Mesendoderm (in vitro differentiated cells): Measurements from ENCODE around the gene WWC1.

ENCODE experiments used
- DNase-seq: peaks from one replicate; pipeline ENCODE4 v3.0.0; 2013
- H2AK5ac ChIP-seq: 2 replicates; pipeline ENCODE4 v1.6.1; 2013; ENCODE audit warnings: low read length, inconsistent platforms
- H2BK120ac ChIP-seq: 2 replicates; pipeline ENCODE4 v1.6.1; 2013; ENCODE audit warnings: low read depth, mild to moderate bottlenecking, low read length, moderate library complexity, mixed read lengths
- H2BK15ac ChIP-seq: replicated peaks from 2 replicates; pipeline ENCODE4 v1.6.1; 2013; ENCODE audit warnings: low read depth, mild to moderate bottlenecking, moderate library complexity
- H2BK5ac ChIP-seq: 2 replicates; pipeline ENCODE4 v1.6.1; 2013; ENCODE audit warnings: low read length, inconsistent platforms
- H3K18ac ChIP-seq: 2 replicates; pipeline ENCODE4 v1.6.1; 2013; ENCODE audit warnings: mild to moderate bottlenecking, low read length, mixed read lengths
- H3K23ac ChIP-seq: one replicate; pipeline ENCODE4 v1.6.1; 2013; ENCODE audit warnings: low read length
- H3K27ac ChIP-seq: 2 replicates; pipeline ENCODE4 v1.5.1; 2013; ENCODE audit warnings: low read depth, mild to moderate bottlenecking, inconsistent platforms, low read length, moderate library complexity
- H3K27me3 ChIP-seq: 2 replicates; pipeline ENCODE4 v1.6.1; 2013; ENCODE audit warnings: low read length, control low read depth, mild to moderate bottlenecking, inconsistent platforms; ENCODE audit not compliant: insufficient read depth, poor library complexity
- H3K36me3 ChIP-seq: 2 replicates; pipeline ENCODE4 v1.6.1; 2013; ENCODE audit warnings: low read length, inconsistent platforms; ENCODE audit not compliant: control insufficient read depth, insufficient read depth
- H3K4ac ChIP-seq: one replicate; pipeline ENCODE4 v1.6.1; 2013; ENCODE audit warnings: low read depth, mild to moderate bottlenecking, low read length, moderate library complexity
- H3K4me1 ChIP-seq: 2 replicates; pipeline ENCODE4 v1.6.1; 2013; ENCODE audit warnings: low read depth, low read length, inconsistent platforms; ENCODE audit not compliant: control insufficient read depth
- H3K4me2 ChIP-seq: 2 replicates; pipeline ENCODE4 v1.6.1; 2013; ENCODE audit warnings: low read length
- H3K4me3 ChIP-seq: 2 replicates; pipeline ENCODE4 v1.5.1; 2013; ENCODE audit warnings: mild to moderate bottlenecking, low read length
- H3K56ac ChIP-seq: one replicate; pipeline ENCODE4 v1.6.1; 2013; ENCODE audit warnings: low read length
- H3K79me1 ChIP-seq: 2 replicates; pipeline ENCODE4 v1.6.1; 2013; ENCODE audit warnings: low read length, inconsistent platforms
- H3K79me2 ChIP-seq: 2 replicates; pipeline ENCODE4 v1.6.1; 2013; ENCODE audit warnings: mild to moderate bottlenecking, low read length; ENCODE audit not compliant: control insufficient read depth, insufficient read depth
- H3K9ac ChIP-seq: 2 replicates; pipeline ENCODE4 v1.6.1; 2013; ENCODE audit warnings: low read length, inconsistent platforms
- H4K5ac ChIP-seq: one replicate; pipeline ENCODE4 v1.6.1; 2013; ENCODE audit warnings: low read length
- H4K8ac ChIP-seq: one replicate; pipeline ENCODE4 v1.6.1; 2013; ENCODE audit warnings: low read depth, mild to moderate bottlenecking, control low read depth, low read length, moderate library complexity
- WGBS: extraction: QIAGEN DNeasy Blood & Tissue Kit; methylation state at CpG from one replicate; pipeline ENCODE4 v1.1.7; 2013; ENCODE audit warnings: low lambda C conversion rate, missing lambda C conversion rate; ENCODE audit not compliant: insufficient coverage; ENCODE audit errors: extremely low coverage; 5-methylcytosine and 5-hydroxymethylcytosine counted together

WWC1 gene

DNA sequence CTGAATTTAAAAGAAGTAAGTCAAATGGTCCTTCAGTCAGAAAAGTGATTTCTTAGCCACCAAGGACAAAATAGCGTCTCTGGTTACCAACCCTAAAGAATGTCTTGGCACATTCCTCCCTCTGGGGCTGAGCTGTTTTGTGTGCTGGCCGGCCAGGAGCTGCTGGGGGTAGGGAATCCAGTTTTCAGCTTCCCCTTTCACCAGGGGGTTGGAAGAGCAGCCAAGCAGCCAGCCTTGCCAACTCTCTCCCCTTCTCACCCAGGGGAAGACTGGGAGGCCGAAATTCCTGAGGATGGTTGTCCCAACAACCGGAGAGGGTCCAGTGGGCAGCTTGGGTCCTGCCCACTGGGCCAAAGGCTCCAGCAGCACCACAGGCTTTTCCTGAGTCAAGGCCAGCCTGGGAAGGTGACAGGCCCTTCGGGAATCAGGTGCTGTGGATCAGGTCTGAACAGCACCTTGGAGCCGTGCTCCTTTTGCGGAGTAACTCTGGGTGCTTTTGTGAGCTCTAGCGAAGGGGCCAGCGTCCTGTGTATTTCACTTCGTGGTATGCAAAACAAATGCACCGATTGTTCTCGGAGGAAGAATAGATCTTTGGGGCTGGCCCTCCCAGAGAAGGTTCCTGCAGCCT lies 4.2 kb downstream of the WWC1 start:
- Histone ChIP-seq H3K27ac (peak overlapping the region; percentile 64), H4K8ac (no peak overlapping the region), H3K23ac (no peak overlapping the region), H3K4me1 (peaks cover 8% of the 10 kb centered on the region), H2BK15ac (no peak overlapping the region), H3K27me3 (no peaks in the 10 kb centered on the region), H3K79me1 (peaks cover 7% of the 10 kb centered on the region), H3K9ac (peak overlapping the region; percentile 11), H2BK5ac (peak overlapping the region; percentile 36), H3K36me3 (no peaks in the 10 kb centered on the region), H3K18ac (peak overlapping the region; percentile 89), H3K4me3 (no peak overlapping the region), H3K56ac (peak overlapping the region; percentile 45), H4K5ac (no peak overlapping the region), H3K79me2 (peaks cover 24% of the 10 kb centered on the region), H2AK5ac (no peak overlapping the region), H2BK120ac (no peak overlapping the region), H3K4ac (no peak overlapping the region), H3K4me2 (peak overlapping the region; percentile 0)
- no CpG with 5 or more reads among the region's 12 CpGs for WGBS
- peak; percentile 94 for DNase-seq

DNA sequence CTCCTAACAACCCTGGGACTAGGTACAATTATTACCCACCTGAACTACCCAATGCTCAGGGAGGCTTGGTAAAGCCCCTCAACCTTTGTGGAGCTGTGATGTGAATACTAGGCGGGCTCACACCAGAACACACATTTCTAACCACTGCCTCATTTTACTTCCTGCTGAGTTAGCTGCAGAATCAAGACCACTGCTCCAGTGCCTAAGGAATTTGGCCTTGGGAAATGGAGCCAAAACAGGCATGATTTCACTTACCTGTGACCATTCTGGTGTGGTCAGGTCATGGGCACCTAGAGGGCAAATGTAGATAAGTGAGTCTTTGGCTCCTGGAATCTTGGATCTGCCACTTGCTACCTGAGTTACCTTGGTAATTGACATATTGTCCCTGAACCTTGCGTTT lies 5.2 kb downstream of the WWC1 start:
- no peak overlapping the region for H2AK5ac ChIP-seq
- no peaks in the 10 kb centered on the region for H3K36me3 ChIP-seq
- no CpG with 5 or more reads among the region's 2 CpGs for WGBS
- H4K5ac ChIP-seq: no peak overlapping the region
- H3K79me2 ChIP-seq: peaks cover 24% of the 10 kb centered on the region
- no peak overlapping the region for H3K4ac ChIP-seq
- H3K4me3 ChIP-seq: no peak overlapping the region
- no peak overlapping the region for H2BK15ac ChIP-seq
- H3K27me3 ChIP-seq: no peaks in the 10 kb centered on the region
- H3K18ac ChIP-seq: no peak overlapping the region
- no peak overlapping the region for H3K56ac ChIP-seq
- H3K79me1 ChIP-seq: peaks cover 7% of the 10 kb centered on the region
- no peak overlapping the region for H2BK120ac ChIP-seq
- no peak overlapping the region for H2BK5ac ChIP-seq
- H3K4me2 ChIP-seq: no peak overlapping the region
- peaks cover 11% of the 10 kb centered on the region for H3K4me1 ChIP-seq
- H3K9ac ChIP-seq: no peak overlapping the region
- no peak overlapping the region for H4K8ac ChIP-seq
- DNase-seq: peak; percentile 41
- no peak overlapping the region for H3K23ac ChIP-seq
- H3K27ac ChIP-seq: no peak overlapping the region

DNA sequence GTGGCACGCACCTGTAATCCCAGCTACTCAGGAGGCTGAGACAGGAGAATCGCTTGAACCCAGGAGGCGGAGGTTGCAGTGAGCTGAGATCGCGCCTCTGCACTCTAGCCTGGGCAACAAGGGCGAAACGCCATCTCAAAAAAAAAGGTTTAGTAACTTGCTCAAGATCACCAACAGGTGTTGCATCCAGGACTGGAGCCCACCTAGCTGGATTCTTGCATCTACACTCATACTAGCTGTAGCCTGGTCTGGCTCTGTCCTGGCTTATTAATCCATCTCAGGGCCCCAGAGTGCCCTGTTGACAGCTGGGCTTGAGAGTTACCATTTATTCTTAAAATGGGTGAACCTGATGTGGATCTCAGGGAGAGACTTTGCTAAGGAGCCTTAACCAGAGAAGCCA lies 7.5 kb downstream of the WWC1 start:
- no peak overlapping the region for H2AK5ac ChIP-seq
- no peak overlapping the region for H2BK15ac ChIP-seq
- no peak overlapping the region for H3K56ac ChIP-seq
- no peak overlapping the region for H3K18ac ChIP-seq
- H2BK120ac ChIP-seq: no peak overlapping the region
- H3K4ac ChIP-seq: no peak overlapping the region
- H4K8ac ChIP-seq: no peak overlapping the region
- H3K79me2 ChIP-seq: peaks cover 14% of the 10 kb centered on the region
- H3K79me1 ChIP-seq: peaks cover 10% of the 10 kb centered on the region
- H3K27ac ChIP-seq: no peak overlapping the region
- no peak overlapping the region for H3K9ac ChIP-seq
- DNase-seq: no peak
- H3K27me3 ChIP-seq: no peaks in the 10 kb centered on the region
- H3K23ac ChIP-seq: no peak overlapping the region
- no peak overlapping the region for H2BK5ac ChIP-seq
- no peak overlapping the region for H3K4me3 ChIP-seq
- no CpG with 5 or more reads among the region's 7 CpGs for WGBS
- H4K5ac ChIP-seq: no peak overlapping the region
- H3K36me3 ChIP-seq: no peaks in the 10 kb centered on the region
- peaks cover 16% of the 10 kb centered on the region for H3K4me1 ChIP-seq
- H3K4me2 ChIP-seq: no peak overlapping the region

DNA sequence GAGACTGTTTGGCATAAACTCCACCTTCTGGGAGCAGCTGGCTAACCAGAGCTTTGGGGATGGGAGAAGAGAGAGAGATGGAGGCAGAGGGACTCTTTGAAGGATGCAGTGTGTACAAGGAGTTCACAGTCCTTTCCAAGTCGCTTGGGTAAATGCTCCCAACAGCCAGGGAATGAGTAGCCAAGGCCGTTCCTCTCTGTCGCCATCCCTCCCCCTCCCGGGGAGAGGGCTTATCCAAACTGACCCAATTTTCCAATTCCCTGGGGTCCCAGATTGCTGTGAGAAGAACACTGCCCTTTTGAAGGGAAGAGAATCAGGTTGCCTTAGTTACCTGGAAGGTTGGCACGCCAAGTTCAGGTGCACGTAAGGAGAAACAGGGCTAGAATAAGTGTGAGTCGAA lies 7.9 kb downstream of the WWC1 start:
- no peak for DNase-seq
- WGBS: no CpG with 5 or more reads among the region's 7 CpGs
- Histone ChIP-seq H4K5ac (no peak overlapping the region), H2BK15ac (no peak overlapping the region), H3K23ac (no peak overlapping the region), H3K4me3 (no peak overlapping the region), H2BK120ac (no peak overlapping the region), H3K27ac (no peak overlapping the region), H3K4ac (no peak overlapping the region), H4K8ac (no peak overlapping the region), H3K56ac (no peak overlapping the region), H3K9ac (no peak overlapping the region), H3K4me1 (peaks cover 16% of the 10 kb centered on the region), H2AK5ac (no peak overlapping the region), H3K27me3 (no peaks in the 10 kb centered on the region), H2BK5ac (no peak overlapping the region), H3K18ac (no peak overlapping the region), H3K36me3 (no peaks in the 10 kb centered on the region), H3K4me2 (no peak overlapping the region), H3K79me2 (peaks cover 14% of the 10 kb centered on the region), H3K79me1 (peaks cover 10% of the 10 kb centered on the region)

DNA sequence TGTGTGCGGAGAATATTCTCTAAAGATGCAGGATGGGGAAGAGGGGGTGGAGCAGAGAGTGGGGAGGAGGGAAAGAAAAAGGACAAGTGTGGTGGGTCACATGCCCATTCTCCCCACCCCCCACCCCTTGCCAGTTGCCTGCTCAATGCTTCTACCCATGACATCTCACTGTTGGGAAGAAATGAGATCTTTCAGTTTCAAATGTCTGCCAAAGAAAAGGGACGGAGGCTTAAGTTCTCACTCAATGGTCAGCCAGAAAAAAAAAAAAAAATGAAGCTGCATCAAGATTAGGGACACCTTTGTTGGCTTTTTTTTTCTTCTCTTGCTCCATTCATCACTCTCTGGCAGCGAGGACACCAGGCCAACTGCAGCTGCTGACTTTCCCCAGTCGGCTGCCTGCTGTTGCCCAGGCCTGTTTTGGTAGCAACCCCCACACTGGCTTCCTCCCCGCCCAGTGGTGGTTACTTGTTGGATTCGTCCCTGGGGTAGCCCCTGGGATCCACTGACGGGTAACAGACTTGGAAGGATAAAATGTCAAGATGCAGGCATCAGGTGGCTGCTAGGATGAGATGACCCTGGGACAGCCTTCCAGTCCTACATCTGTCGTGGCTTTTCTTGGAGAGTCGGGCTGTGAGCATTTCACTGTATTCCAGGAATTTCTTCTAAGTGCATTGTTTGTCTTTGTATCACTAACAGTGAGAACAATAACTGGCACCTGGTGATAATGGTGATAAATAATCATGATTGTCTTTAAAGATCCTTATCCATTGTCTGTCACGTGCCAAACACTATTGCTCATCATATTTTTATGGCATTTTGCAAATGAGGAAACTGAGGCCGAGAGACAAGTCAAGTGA lies 9.1 kb downstream of the WWC1 start:
- Histone ChIP-seq H3K36me3 (no peaks in the 10 kb centered on the region), H3K79me2 (peaks cover 10% of the 10 kb centered on the region), H3K27ac (no peak overlapping the region), H3K9ac (no peak overlapping the region), H2BK5ac (no peak overlapping the region), H3K4me3 (no peak overlapping the region), H2BK15ac (no peak overlapping the region), H2BK120ac (no peak overlapping the region), H3K18ac (no peak overlapping the region), H4K5ac (no peak overlapping the region), H3K4me2 (no peak overlapping the region), H3K4ac (no peak overlapping the region), H3K23ac (no peak overlapping the region), H3K79me1 (peaks cover 8% of the 10 kb centered on the region), H2AK5ac (no peak overlapping the region), H4K8ac (no peak overlapping the region), H3K4me1 (peaks cover 16% of the 10 kb centered on the region), H3K56ac (no peak overlapping the region), H3K27me3 (no peaks in the 10 kb centered on the region)
- peak; percentile 50 for DNase-seq
- no CpG with 5 or more reads among the region's 11 CpGs for WGBS
